GM19395 (cell line): ENCODE results near the gene MAN1A2.

Experiments used
- ATAC-seq: cut with Tn5 transposase; IDR thresholded peaks from one replicate; pipeline ENCODE4 v1.9.1; 2021; ENCODE audit warnings: mild to moderate bottlenecking, moderate library complexity; ENCODE audit not compliant: unreplicated experiment

MAN1A2 gene

GRCh38 chr1:117573386-117574023 is 206.3 kb downstream of the MAN1A2 start:
- ATAC-seq = no peak

- no peak for ATAC-seq
These were observed 207.0 kb downstream of the MAN1A2 start for GRCh38 chr1:117574161-117574835.

- ATAC-seq = no peak
These were observed 208.5 kb downstream of the MAN1A2 start for GRCh38 chr1:117575586-117576225.

GRCh38 chr1:117576236-117576635 is 209.0 kb downstream of the MAN1A2 start:
- ATAC-seq = no peak

- ATAC-seq = no peak
These were observed 210.1 kb downstream of the MAN1A2 start for GRCh38 chr1:117577191-117577885.

GRCh38 chr1:117578466-117578865 is 211.2 kb downstream of the MAN1A2 start:
- no peak for ATAC-seq
